T47D (cell line): ENCODE data around the gene FXYD5.

Experiments used
- DNase-seq, 2 experiments: peaks; one replicate each; pipeline versions ENCODE4 v3.0.0 to v3.0.0-alpha.2; 2011 to 2012; ENCODE audit warnings: low read depth in 1 of 2, low spot score in 1 of 2
- JUND ChIP-seq: IDR thresholded peaks from 2 replicates; pipeline ENCODE4 v1.6.1; 2012; ENCODE audit warnings: low read depth
- in situ Hi-C: cut with HindIII; loops from 2 replicates; pipeline ENCODE4 v1.10.0; 2016; ENCODE audit warnings: low sequenced_read_pairs, low pct_unique_long_range_greater_than_20kb

The FXYD5 gene

GRCh38 chr19:35154525-35155406, at the start of gene FXYD5:
FXYD5 (plus strand) TSS chr19:35154735; CDS start chr19:35155551, 816 bp downstream.
- peak in 1 of 2 experiments; percentile 41 for DNase-seq
- in situ Hi-C loops, result no loop called here
- TF ChIP-seq JUND, result no peak

GRCh38 chr19:35105047-35105410, 49.5 kb upstream of the FXYD5 start:
- no peak for TF ChIP-seq JUND

GRCh38 chr19:35105411-35106290, 48.9 kb upstream of the FXYD5 start:
- DNase-seq, result no peak
- in situ Hi-C loops, result no loop called here
- no peak for TF ChIP-seq JUND

More at GRCh38 chr19:35105047-35105410, 49.5 kb upstream of the FXYD5 start:
- DNase-seq, result no peak
- in situ Hi-C loops, result no loop called here

- in situ Hi-C loops, result no loop called here
- DNase-seq, result no peak
- TF ChIP-seq JUND, result no peak
Observed at GRCh38 chr19:35106291-35106583, 48.3 kb upstream of the FXYD5 start.

GRCh38 chr19:35106898-35107541, 47.5 kb upstream of the FXYD5 start:
- TF ChIP-seq JUND, result no peak
- in situ Hi-C loops, result no loop called here

GRCh38 chr19:35107545-35107944, 47.0 kb upstream of the FXYD5 start:
- in situ Hi-C loops, result no loop called here
- no peak for DNase-seq
- no peak for TF ChIP-seq JUND

More at GRCh38 chr19:35106898-35107541, 47.5 kb upstream of the FXYD5 start:
- no peak for DNase-seq

- DNase-seq, result no peak
- in situ Hi-C loops, result no loop called here
- TF ChIP-seq JUND, result no peak
Observed at GRCh38 chr19:35108730-35109129, 45.8 kb upstream of the FXYD5 start.

- DNase-seq, result no peak
- in situ Hi-C loops, result no loop called here
- TF ChIP-seq JUND, result no peak
Observed at GRCh38 chr19:35109395-35110112, 45.0 kb upstream of the FXYD5 start.

GRCh38 chr19:35110974-35111373, 43.6 kb upstream of the FXYD5 start:
- TF ChIP-seq JUND, result no peak
- in situ Hi-C loops, result no loop called here

GRCh38 chr19:35112995-35113688, 41.4 kb upstream of the FXYD5 start:
- no peak for DNase-seq
- no peak for TF ChIP-seq JUND
- in situ Hi-C loops, result no loop called here

More at GRCh38 chr19:35110974-35111373, 43.6 kb upstream of the FXYD5 start:
- no peak for DNase-seq

- in situ Hi-C loops, result no loop called here
- peak; percentile 62 to 64 for DNase-seq
- no peak for TF ChIP-seq JUND
Observed at GRCh38 chr19:35114353-35115176, 40.0 kb upstream of the FXYD5 start.
